GM21360 (cell line): Measurements from ENCODE around the gene C2orf15.
"Not testable (repeated sequence)": the region's sequence is repeated elsewhere in the genome, so short reads cannot be mapped to it uniquely, and the experiment has no call there.

Experiments used
- ATAC-seq: cut with Tn5 transposase; IDR thresholded peaks from one replicate; pipeline ENCODE4 v1.9.1; 2021; ENCODE audit warnings: mild to moderate bottlenecking, moderate library complexity; ENCODE audit not compliant: unreplicated experiment

Gene C2orf15

GRCh38 chr2:99141110-99142108 is at the start of gene C2orf15:
Gene C2orf15, plus strand, starts transcription at chr2:99141707. Its CDS starts 8,852 bp downstream, at chr2:99150559.
- ATAC-seq: peak; percentile 86

- no peak for ATAC-seq
These were observed 44.8 kb upstream of the C2orf15 start for GRCh38 chr2:99096728-99097127.

- no peak for ATAC-seq
These were observed 39.8 kb upstream of the C2orf15 start for GRCh38 chr2:99101697-99102096.

- no peak for ATAC-seq
These were observed 37.5 kb upstream of the C2orf15 start for GRCh38 chr2:99104006-99104405.

GRCh38 chr2:99106913-99107312 is 34.6 kb upstream of the C2orf15 start:
- ATAC-seq: no peak

DNA sequence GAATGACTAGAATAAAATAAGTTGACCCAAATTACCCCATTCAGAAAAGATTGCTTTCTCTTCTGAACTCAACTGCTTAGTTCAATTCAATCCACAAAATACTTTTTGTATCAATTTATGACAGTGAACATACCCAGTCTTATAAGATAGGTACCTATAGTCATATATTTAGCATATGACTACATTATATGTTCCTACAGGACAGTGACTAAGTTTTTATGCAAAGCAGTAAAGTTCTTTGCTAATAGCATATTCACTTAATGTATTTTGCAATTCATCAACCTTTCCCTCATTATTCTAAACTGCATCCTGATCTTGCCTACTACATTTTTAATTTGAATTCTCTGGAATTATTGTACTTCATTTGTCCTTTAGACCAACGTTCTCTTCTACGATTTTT is 30.3 kb upstream of the C2orf15 start:
- no peak for ATAC-seq

DNA sequence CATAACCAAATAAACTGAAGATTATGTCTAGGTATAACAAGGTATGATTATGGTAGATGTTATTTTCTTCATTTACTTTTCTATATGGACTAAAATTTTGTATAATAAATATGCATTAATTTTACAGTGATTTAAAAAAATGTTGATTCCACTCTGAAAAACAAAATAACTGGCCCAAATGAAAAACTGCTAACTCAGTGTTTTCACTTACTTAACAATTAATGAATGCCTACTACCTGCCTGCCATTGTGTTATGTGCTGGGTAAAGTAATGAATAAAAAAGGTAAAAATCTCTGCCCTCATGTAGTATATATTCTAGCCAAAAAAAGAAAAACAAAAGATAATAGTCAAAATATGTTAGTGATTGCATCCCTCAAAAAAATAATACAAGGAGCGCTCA is 29.6 kb upstream of the C2orf15 start:
- ATAC-seq: no peak

- ATAC-seq: no peak
These were observed 28.9 kb upstream of the C2orf15 start for GRCh38 chr2:99112617-99113016.

DNA sequence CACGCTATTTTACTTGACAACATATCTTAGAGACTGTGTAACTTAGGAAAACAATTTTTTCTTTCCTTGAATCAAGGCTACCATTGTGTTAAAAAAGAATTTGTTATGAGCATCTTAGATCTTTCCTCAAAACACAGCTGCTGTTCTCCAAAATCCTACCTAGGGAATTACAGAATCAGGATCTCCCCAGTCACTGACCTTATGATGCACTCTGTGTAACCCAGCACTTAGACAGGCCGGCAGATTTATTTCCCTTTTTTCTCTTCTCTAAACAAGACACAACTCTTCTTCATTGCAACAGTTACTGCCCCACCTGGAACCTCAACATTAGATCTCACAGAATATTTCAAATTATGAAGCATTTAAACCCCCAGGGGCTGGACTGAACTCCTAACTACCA is 13.5 kb upstream of the C2orf15 start:
- no peak for ATAC-seq

DNA sequence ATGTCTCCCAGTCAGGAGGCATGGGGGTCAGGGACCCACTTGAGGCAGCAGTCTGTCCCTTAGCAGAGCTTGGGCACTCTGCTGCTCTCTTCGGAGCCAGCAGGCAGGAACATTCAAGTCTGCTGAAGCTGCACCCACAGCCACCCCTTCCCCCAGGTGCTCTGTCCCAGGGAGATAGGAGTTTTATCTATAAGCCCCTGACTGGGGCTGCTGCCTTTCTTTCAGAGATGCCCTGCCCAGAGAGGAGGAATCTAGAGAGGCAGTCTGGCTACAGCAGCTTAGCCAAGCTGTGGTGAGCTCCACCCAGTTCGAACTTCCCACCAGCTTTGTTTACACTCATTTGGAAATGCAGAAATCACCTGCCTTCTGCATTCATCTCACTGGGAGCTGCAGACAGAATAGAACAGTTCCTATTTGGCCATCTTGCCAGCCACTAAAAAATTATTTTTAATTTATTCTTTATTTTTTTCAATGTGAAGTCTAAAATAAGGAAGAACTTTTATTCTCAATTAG is 6.4 kb upstream of the C2orf15 start:
- not testable (repeated sequence) for ATAC-seq

- ATAC-seq: no peak
These were observed 2.5 kb upstream of the C2orf15 start for GRCh38 chr2:99139003-99139402.

- ATAC-seq: no peak
These were observed 1.2 kb upstream of the C2orf15 start for GRCh38 chr2:99140056-99140859.

- ATAC-seq: no peak
These were observed 722 bp upstream of the C2orf15 start for GRCh38 chr2:99140860-99141109.

GRCh38 chr2:99150706-99151105 is 9.2 kb downstream of the C2orf15 start:
- ATAC-seq: no peak

GRCh38 chr2:99152199-99152895 is 10.8 kb downstream of the C2orf15 start:
- ATAC-seq: no peak

GRCh38 chr2:99153921-99154604 is 12.6 kb downstream of the C2orf15 start:
- ATAC-seq: no peak

DNA sequence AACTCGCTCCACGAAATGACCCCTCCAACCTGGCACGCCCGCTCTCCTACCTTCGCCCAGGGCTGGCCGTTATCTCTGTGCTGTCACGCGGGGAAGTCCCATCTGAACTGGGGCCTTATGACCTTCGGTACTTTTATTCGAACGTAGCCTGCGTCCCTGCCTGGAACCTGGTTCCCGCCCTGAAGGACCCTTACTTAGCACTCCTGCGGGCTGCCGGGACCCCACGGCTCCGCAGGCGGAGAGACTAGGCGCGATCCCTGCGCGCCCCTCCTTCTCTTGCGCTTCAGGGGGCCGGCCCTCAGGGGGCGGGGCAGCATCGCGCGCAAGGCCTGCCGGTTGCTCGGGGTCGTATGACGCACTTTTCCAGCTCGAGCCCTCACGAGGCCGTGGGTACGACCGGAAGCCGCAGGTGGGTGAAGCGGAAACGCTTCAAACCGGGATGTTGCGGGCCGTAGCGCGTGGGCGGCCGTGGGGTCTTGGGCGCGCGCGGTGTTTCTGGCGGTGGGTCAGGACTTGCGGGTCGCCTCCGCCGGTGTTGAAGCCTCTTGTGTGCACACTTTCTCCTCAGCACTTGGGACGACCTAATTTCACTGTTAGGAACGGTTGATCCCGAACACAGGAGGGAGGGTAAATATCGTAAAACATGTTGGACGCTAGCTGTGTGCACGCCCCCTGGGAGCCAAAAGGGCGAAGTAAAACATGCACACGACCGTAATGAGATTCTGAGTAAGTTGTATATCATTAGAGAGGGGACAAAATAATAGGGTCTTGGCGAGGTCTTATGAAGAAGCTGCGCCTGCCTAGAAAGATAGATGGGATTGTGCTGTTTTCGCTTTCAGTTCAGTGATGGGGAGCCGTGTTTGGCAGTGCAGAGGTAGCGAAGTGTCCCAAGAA is 13.4 kb downstream of the C2orf15 start, which contains the start of the genes LIPT1 and TSGA10:
LIPT1 (plus strand) TSS at position 325 of the 894 bp plus-strand sequence. CDS start 6,991 bp downstream, outside the sequence.
TSGA10 (minus strand) TSS at position 300 of the 894 bp plus-strand sequence. CDS start 45,503 bp downstream, outside the sequence.
- ATAC-seq: peak; percentile 93

- no peak for ATAC-seq
These were observed 15.4 kb downstream of the C2orf15 start for GRCh38 chr2:99156891-99157290.

- ATAC-seq: no peak
These were observed 17.1 kb downstream of the C2orf15 start for GRCh38 chr2:99158599-99158998.
